Ascending aorta (tissue), 2 donors: ENCODE results near the gene OVOL1. TPM values are rescaled to one million over a fixed set of nuclear protein-coding genes. Genes with fewer than 3 reads are reported as not detected.

Experiments
- DNase-seq, 2 donors: peaks; one replicate each; pipeline ENCODE4 v3.0.0-alpha.2; 2019; ENCODE audit warnings: low spot score in 2 of 2
- H3K27ac ChIP-seq, 2 donors: fragments of 200-600 bp; sonication (generic); one replicate each; pipeline ENCODE4 v1.5.1; 2016 to 2017; ENCODE audit warnings: mild to moderate bottlenecking in 1 of 2
- H3K27me3 ChIP-seq: fragments of 200-600 bp; sonication (generic); one replicate; pipeline ENCODE4 v1.5.1; 2017
- H3K36me3 ChIP-seq, 2 donors: fragments of 200-600 bp; sonication (generic); one replicate each; pipeline ENCODE4 v1.5.1; 2016
- H3K4me1 ChIP-seq, 2 donors: fragments of 200-600 bp; sonication (generic); one replicate each; pipeline ENCODE4 v1.5.1; 2016 to 2017; ENCODE audit warnings: mild to moderate bottlenecking in 1 of 2
- H3K4me3 ChIP-seq, 2 donors: fragments of 200-600 bp; sonication (generic); one replicate each; pipeline ENCODE4 v1.5.1; 2016 to 2017; ENCODE audit warnings: mild to moderate bottlenecking in 1 of 2
- H3K9me3 ChIP-seq, 2 donors: fragments of 200-600 bp; sonication (generic); one replicate each; pipeline ENCODE4 v1.5.1; 2016
- intact Hi-C: fragments of 100-400 bp; cut with DNase I; formaldehyde crosslinking; loops from one replicate; pipeline ENCODE4 v1.15.1; 2023
- total RNA-seq: library from RNA; depleted of rRNA; stranded (reverse); fragments of >200 nt; gene quantifications from one replicate; pipeline ENCODE4 v1.1.0, GENCODE V29; 2016
- TF ChIP-seq, protein P1 (sequence below), 3 experiments: fragments of 200-600 bp in 2 of 3; fragments of 450-650 bp in 1 of 3; sonication (generic) in 2 of 3; IDR thresholded peaks; one replicate each; pipeline ENCODE4 v1.5.1; 2016 to 2019; ENCODE audit warnings: antibody characterized with exemption in 3 of 3, mild to moderate bottlenecking in 1 of 3, moderate library complexity in 1 of 3

The OVOL1 gene
- total RNA-seq, 1 donor from 2014 or later, result not detected

DNA sequence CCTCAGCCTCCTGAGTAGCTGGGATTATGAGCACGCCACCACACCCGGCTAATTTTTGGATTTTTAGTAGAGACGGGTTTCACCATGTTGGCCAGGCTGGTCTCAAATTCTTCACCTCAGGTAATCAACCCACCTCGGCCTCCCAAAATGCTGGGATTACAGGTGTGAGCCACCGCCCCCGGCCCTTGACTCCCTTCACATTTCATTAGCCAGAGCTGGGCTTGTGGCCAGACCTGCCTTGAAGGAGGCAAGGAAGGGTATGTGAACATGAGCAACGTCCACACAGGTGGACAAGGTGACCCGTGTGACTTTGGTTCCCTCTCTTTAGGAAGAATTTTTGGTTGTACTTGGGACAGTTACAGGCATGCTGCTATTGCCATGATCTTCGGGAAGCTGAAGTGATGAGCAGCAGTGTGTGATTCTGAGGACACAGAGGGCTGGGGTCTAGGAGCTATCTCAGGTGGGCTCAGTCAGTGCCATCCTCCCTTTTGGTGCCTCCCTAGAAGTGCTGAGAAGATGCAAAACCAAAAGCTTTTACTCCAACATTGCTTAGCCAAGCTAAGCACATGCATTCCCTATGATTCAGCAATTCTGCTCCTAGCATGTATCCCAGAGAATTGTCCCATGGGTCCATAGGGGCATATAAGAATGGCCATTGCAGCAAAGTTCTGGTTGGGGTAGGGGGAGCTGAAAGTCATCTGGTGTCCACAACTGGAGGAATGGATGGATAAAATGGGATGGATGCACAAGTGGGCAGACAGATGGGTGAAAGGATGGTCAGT is 12.1 kb upstream of the OVOL1 start:
- Histone ChIP-seq H3K36me3 (peaks cover 17 to 31% of the 10 kb centered on the region in 2 donors), H3K27ac (no peak overlapping the region), H3K9me3 (no peaks in the 10 kb centered on the region), H3K4me1 (peaks cover 2 to 9% of the 10 kb centered on the region in 2 donors), H3K4me3 (no peak overlapping the region), H3K27me3 (no peaks in the 10 kb centered on the region)
- no peak for DNase-seq
- TF ChIP-seq, protein P1, sequence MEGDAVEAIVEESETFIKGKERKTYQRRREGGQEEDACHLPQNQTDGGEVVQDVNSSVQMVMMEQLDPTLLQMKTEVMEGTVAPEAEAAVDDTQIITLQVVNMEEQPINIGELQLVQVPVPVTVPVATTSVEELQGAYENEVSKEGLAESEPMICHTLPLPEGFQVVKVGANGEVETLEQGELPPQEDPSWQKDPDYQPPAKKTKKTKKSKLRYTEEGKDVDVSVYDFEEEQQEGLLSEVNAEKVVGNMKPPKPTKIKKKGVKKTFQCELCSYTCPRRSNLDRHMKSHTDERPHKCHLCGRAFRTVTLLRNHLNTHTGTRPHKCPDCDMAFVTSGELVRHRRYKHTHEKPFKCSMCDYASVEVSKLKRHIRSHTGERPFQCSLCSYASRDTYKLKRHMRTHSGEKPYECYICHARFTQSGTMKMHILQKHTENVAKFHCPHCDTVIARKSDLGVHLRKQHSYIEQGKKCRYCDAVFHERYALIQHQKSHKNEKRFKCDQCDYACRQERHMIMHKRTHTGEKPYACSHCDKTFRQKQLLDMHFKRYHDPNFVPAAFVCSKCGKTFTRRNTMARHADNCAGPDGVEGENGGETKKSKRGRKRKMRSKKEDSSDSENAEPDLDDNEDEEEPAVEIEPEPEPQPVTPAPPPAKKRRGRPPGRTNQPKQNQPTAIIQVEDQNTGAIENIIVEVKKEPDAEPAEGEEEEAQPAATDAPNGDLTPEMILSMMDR (IDR thresholded peaks at IDR 0.05), result no peak
- intact Hi-C loops, result no loop called here

DNA sequence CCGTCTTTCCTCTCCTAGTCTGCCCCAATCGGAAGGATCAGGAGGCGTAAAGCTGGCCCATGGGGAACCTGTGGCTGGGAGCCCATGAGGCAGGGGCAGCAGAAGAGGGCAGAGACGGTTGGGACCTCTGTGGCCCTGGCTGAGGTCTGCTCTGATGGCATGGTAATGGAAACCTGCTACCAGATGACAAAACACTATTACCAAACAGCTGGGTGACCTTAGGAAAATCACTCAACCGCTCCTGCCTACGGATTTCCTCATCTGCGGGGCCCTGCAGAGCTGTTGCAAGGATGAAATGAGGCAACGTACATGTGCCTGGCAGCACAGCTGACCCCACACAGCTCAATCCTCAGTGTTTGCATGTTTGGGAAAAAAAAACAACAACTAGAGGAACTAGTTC is 10.7 kb upstream of the OVOL1 start:
- no peak overlapping the region for H3K27ac ChIP-seq
- intact Hi-C loops, result no loop called here
- TF ChIP-seq, protein P1 (IDR thresholded peaks at IDR 0.05), result no peak

DNA sequence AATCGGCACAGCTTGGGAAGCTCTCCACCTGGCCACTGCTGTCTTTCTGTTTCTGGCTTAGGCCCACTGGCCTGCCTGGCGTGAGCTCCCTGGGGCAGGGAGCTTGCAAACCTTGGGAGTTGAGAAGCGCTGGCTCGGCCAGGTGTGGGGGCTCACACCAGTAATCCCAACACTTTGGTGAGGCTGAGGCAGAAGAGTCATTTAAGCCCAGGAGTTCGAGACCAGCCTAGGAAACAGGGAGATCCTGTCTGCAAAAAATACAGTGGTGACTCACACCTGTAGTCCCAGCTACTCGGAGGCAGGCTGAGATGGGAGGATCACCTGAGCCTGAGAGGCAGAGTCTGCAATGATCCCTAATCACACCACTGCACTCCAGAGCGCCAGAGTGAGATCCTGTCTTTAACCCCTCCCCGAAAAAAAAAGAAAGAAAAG is 10.1 kb upstream of the OVOL1 start:
- Histone ChIP-seq H3K36me3 (peaks cover 17 to 31% of the 10 kb centered on the region in 2 donors), H3K4me3 (no peak overlapping the region), H3K4me1 (peaks cover 2 to 9% of the 10 kb centered on the region in 2 donors), H3K27me3 (no peaks in the 10 kb centered on the region), H3K9me3 (no peaks in the 10 kb centered on the region), H3K27ac (no peak overlapping the region)
- DNase-seq, result peak in 1 of 2 donors; percentile 63
- TF ChIP-seq, protein P1 (IDR thresholded peaks at IDR 0.05), result no peak
- intact Hi-C loops, result no loop called here

More for the DNA sequence above, 10.7 kb upstream of the OVOL1 start:
- peaks cover 2 to 9% of the 10 kb centered on the region in 2 donors for H3K4me1 ChIP-seq
- H3K4me3 ChIP-seq, result no peak overlapping the region
- H3K27me3 ChIP-seq, result no peaks in the 10 kb centered on the region
- no peaks in the 10 kb centered on the region for H3K9me3 ChIP-seq
- DNase-seq, result peak in 1 of 2 donors; percentile 64
- H3K36me3 ChIP-seq, result peaks cover 17 to 31% of the 10 kb centered on the region in 2 donors

DNA sequence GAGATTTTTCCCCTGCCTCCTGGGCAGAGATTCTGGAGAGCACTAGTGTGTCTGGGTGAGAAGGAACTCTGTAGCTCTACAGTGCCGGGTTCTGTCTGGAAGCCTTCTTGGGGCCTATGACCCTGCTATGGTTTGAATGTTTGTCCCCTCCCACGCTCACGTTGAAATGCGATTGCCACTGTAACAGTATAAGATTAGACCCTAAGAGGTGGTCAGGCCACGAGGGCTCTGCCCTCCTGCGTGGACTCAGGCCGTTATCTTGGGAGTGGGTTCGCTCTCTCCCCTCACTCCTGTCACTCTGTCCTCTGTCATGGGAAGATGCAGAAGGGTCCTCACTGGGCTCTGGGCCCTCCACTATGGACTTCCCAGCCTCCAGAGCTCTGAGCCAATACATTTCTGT is 9.6 kb upstream of the OVOL1 start:
- TF ChIP-seq, protein P1 (IDR thresholded peaks at IDR 0.05), result no peak
- intact Hi-C loops, result no loop called here
- peaks cover 2 to 9% of the 10 kb centered on the region in 2 donors for H3K4me1 ChIP-seq

DNA sequence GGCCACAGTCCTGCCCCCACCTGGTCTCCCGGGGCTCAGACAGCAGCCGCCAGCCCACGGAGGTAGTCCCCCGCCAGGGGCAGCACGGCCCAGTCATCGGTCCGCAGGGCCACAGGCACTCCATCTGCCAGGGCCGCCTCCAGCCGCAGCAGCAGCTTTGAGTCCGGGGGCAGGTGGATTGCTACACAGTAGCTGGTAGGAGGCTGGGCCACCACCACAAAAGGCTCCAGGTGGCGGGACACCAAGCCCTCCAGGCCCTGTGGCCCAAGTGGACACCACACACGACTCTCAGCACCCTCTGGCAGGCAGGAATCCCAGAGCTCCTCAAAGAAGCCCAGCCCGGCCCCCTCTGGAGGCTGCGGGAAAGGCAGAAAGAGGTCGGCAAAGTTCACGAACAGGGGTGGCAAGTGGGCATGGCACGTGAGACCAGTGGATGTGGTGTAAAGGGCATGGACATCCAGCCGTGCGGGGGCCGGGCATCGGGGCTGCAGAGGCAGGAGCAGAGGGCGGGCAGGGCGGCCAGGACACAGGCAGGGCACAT is 9.0 kb upstream of the OVOL1 start:
- DNase-seq, result peak in 1 of 2 donors; percentile 61
- Histone ChIP-seq H3K36me3 (peaks cover 17 to 31% of the 10 kb centered on the region in 2 donors), H3K27me3 (no peaks in the 10 kb centered on the region), H3K4me3 (no peak overlapping the region), H3K4me1 (peaks cover 2 to 9% of the 10 kb centered on the region in 2 donors), H3K9me3 (no peaks in the 10 kb centered on the region), H3K27ac (no peak overlapping the region)
- intact Hi-C loops, result loop anchor here (2.0 kb wide), 1 partner anchor 39 kb away; no protein-coding TSS in a partner anchor
- TF ChIP-seq, protein P1 (IDR thresholded peaks at IDR 0.05), result no peak

More for the DNA sequence above, 9.6 kb upstream of the OVOL1 start:
- DNase-seq, result no peak
- H3K27me3 ChIP-seq, result no peaks in the 10 kb centered on the region
- H3K27ac ChIP-seq, result no peak overlapping the region
- H3K4me3 ChIP-seq, result no peak overlapping the region
- no peaks in the 10 kb centered on the region for H3K9me3 ChIP-seq
- H3K36me3 ChIP-seq, result peaks cover 17 to 31% of the 10 kb centered on the region in 2 donors
